T-helper 2 cell treated with Interferon-gamma antibody and Interleukin-4, amounts not matched to agents 100 ng/mL and 5 ng/mL, for 36 hours (primary cell): Measurements from ENCODE around the gene RPL37A. TPM values are rescaled to one million over a fixed set of nuclear protein-coding genes. Genes with fewer than 3 reads are reported as not detected.

Experiments
- intact Hi-C: fragments of 100-400 bp; cut with micrococcal nuclease; formaldehyde crosslinking; loops from one replicate; pipeline ENCODE4 v1.15.1; 2023
- total RNA-seq: library from RNA; stranded (reverse); gene quantifications from 2 replicates; pipeline ENCODE4 v1.2.3, GENCODE V29; 2022

The RPL37A gene
- 2,258 and 2,310 TPM in 2 replicates for total RNA-seq

DNA sequence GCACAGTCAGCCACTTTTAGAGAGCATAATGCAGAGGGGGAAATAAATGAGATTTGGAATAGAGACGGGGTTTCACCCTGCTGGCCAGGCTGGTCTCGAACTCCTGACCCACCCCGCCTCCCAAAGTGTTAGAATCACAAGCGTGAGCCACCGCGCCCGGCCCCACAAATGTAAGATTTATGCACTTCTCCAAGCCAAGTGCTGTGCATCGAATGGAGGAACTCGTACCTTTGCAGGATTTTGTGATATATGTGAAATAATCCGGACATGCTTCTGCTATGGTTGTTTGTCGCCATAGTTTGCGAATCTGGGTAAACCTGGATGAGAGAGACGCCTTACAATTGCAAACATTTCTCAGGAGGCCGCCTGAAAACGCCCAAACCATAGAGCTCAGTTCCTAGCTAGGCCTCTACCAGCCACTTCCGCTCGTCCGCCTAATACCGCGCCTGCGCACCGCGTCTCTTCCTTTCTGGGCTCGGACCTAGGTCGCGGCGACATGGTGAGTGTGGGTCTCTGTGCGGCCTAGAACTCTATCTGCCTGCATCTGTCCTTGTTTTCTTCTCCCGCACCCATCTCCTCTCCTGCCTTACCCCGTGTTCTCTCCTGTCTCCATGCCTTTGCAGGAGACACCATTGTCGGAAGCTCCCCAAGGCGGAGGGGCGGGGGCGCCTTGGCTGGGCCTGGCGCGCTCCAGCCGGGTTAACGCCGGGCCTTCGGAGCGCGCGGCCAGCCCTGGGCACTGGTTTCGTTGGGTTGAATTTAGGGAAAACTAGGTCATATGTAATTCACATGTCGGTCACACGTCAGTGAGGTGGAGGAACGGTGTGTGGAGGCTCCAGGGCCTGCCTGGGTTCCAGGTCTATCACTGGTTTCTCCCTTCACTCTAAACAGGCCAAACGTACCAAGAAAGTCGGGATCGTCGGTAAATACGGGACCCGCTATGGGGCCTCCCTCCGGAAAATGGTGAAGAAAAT, at the start of gene RPL37A:
RPL37A (plus strand) TSS at position 466 of the 974 bp plus-strand sequence; CDS start at position 497, 31 bp downstream.
- intact Hi-C loops, result loop anchor here (1.0 to 5.0 kb wide), 5 partner anchors 23 to 1719 kb away; partner anchors contain the start of genes ARPC2 and SMARCAL1

DNA sequence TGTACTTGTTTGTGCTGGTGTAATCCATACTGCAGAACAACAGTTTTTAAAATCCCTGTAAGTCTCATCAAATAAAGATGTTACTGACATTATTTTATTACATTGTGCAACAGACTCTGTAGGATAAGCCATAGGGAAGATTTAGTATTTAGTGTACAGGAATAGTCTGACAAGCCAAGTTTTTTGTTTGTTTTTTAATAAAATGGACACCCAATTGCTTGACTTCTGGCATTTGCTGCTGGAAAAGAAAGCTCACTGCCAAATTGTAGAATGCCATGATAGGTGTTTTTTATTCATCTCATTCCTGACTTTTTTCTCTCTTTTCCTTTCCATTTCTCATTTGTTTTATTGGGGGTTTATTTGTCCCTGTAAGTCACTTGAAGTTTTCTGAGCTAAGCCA, 48.3 kb upstream of the RPL37A start:
- intact Hi-C loops, result no loop called here

DNA sequence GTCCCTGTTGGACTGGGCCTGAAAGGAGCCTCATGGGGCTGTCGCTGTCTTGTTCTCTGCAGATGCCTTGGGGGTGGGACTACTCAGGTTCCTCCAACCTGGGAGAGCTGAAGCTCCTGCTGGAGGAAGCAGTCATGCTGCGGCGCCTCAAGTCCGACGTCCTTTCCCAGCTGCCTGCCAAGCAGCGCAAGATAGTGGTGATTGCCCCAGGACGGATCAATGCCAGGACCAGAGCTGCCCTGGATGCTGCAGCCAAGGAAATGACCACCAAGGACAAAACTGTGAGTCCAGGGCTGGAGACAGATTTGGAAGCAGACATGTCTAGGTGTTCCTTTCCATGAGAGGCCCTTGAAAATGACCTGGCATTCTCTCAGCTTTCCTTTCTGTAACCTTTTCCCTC, 47.9 kb upstream of the RPL37A start:
- intact Hi-C loops, result no loop called here

DNA sequence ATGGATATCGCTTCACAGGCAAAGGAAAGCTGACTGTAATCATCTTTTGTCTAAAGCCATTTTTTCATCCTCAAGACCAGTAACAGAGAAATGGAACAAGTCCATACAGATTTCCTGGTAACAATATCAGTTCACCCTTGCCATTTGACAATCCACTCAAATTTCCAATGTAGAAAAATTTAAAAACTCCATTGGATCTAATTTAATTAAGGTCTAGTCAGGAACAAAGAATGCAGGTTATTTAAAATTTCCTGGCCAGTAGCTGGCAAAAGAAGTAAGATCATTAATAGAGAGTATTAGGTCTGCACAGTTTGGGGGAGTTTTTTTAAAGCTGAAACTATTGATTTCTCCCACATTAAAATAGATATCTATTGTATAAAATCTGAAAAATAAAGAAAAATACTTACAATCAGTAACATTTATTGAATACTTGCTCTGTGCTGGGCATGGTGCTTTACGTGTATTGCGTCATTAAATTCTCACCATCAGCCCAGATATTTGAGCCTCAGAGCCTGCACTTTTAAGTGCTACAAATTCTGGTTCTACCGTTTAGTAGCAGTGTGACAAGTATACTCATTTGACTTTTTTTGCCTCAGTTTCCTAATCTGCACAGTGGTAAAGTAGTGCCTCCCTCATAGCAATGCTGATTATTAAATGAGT, 44.6 kb upstream of the RPL37A start:
- intact Hi-C loops, result no loop called here

DNA sequence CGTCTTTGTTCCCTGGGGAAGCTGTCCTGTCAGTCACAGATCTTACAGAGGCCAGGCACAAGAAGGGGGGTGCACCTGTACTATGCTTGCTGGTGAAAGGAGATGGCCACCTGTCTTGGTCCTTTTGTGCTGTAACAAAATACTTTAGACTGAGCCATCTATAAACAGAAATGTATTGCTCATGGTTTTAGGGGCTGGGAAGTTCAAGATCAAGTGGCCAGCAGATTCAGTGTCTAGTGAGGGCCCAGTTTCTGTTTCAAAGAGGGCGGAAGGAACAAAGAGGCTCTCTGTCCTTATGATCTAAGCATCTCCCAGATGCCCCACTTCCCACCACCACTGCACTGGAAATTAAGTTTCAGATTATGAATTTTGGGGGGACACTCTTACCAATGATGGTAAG, 35.5 kb upstream of the RPL37A start:
- intact Hi-C loops, result no loop called here

- intact Hi-C loops, result no loop called here
These were observed 34.4 kb upstream of the RPL37A start for GRCh38 chr2:216464104-216464720.

- intact Hi-C loops, result no loop called here
These were observed 33.0 kb upstream of the RPL37A start for GRCh38 chr2:216465579-216466195.

- intact Hi-C loops, result no loop called here
These were observed 30.8 kb upstream of the RPL37A start for GRCh38 chr2:216467845-216468244.

DNA sequence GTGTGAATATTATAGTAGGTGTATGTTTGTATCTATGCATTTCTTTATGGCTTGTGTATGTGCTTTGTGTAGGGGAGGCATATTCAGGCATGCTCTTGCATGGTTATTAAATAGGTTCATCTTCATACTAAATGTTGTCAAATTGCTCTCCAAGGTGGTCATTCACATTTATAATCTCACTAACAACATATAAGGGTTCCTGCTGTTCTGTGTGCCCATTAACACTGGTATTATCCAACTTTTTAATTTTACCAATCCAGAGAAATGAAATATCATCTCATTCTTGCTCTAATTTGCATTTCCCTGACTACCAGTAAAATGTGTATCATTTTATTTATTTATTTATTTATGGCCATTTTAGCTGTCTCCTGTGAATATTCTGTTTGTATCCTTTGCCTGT, 29.0 kb upstream of the RPL37A start:
- intact Hi-C loops, result no loop called here

DNA sequence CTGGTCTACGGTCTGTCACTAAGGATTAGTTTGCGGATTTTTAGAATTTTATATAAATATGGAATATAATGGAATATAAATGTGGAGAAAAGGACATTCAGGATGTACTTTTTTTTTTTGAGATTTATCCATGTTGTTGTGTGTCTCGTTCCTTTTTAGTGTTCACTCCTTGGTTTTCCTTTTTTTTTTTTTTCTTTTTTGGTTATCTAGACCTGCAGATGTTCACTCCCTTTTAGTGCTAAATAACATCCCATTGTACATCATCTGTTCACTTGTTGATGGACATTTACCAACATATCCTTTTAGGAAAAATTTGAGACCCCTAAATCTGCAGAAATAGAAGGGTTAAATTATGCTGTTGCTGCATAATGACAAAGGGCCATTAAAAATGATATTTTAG, 25.5 kb upstream of the RPL37A start:
- intact Hi-C loops, result no loop called here

DNA sequence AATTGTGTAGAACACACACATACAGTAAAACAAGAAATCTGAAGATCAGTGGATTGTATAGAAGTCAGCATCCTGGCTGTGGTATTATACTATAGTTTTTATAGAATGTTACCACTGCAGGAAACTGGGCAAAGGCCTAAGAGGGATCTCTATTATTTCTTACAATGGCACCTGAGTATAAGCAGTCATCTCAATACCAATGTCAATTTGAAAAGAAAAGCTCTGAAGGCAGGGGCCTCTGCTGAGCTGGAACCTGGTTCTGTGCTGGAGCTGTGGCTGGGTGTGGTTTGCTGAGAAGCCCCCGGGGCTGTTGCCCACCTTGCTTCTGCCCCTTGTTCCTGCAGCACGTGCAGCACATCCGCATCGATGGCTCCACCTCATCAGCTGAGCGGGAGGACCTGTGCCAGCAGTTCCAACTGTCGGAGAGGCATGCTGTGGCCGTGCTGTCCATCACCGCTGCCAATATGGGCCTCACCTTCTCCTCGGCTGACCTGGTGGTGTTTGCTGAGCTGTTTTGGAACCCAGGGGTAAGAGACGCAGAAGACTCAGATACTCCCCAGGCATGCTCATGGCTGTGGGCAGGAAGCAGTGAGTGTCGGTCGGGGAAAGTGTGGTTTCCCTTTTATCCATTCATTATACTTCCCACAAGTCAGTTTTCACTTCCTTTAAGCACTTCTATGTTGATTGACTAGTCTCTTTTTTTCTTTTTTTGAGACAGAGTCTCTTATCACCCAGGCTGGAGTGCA, 23.5 kb upstream of the RPL37A start:
- intact Hi-C loops, result loop anchor here (1.0 kb wide), 1 partner anchor 23 kb away; the partner anchor contains the start of gene RPL37A

DNA sequence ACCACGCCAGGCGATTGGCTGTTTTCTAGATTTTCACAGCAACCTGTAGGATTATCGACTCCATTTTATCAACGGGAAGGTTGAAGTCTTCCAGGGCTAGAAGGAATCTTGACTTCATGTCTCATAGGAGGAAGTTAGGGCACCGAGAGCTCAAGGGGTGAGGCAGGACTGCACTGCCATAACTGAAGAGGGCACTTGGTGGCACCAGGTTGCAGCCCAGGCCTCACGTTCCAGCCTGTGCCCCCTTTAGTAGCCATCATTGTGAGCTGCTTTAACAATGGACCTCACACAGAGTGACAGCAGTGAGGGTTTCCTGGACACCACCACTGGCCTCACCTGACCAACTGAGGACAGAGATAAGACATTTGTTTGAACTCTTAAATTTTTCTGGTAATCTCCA, 22.9 kb upstream of the RPL37A start:
- intact Hi-C loops, result loop anchor here (1.0 kb wide), 1 partner anchor 23 kb away; the partner anchor contains the start of gene RPL37A

DNA sequence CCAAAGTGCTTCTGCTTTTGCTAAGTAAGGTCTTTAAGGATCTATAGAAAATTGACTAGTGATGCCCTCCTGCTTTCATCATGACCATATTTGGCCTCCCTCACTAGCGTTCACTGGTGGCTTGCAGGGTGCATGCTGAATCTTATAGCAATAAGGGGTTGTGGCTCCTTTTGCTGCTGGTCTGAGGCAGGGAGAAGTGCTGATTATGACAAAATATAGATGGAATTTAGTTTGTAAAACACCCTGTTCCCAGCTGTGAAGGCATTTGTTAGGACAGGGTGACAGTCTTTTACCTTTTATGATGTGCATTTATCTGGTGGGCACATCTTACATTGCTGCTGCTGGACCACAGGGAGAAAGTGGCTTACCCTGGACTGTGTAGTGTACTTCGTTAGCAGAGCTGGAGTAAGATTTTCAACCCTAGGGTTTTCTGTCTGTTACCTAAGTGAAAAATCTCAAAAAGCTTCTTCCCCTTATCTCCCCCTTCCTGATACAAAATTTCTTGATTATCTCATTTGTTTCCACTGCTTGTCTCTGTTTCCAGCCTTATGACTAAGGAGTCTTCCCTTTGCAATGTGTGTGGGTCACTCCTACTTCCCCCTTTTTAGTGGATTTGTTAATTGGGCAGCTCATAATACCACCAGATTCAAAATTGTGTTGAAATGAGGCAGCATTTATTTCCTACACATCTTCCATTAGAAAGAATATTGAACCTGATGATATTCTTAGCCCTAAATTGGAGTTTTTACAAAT, 21.2 kb upstream of the RPL37A start:
- intact Hi-C loops, result no loop called here

- intact Hi-C loops, result no loop called here
These were observed 20.5 kb upstream of the RPL37A start for GRCh38 chr2:216478151-216478550.

DNA sequence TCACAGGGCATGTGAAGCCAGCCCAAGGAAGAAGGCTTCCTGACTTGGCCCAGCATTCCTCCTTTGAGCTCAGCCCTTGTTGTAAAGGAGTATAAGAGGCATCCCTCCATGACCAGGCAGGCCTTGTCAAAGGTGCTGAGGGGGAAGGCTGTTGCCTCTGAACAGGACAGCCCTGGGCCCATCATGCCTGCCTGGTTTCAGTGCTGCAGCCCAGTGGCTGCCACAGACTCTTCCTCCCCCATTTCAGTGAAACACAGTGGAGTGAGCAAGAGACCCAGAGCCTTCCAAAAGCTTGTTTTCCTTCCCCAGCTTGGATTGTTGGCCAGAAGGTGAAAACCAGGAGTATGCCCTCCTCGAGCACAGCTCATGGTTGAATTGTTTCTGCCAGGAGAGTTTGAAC, 19.9 kb upstream of the RPL37A start:
- intact Hi-C loops, result no loop called here

GRCh38 chr2:216480221-216480620, 18.4 kb upstream of the RPL37A start:
- intact Hi-C loops, result no loop called here

- intact Hi-C loops, result no loop called here
These were observed 16.0 kb upstream of the RPL37A start for GRCh38 chr2:216482640-216483039.

- intact Hi-C loops, result no loop called here
These were observed 13.4 kb upstream of the RPL37A start for GRCh38 chr2:216485237-216485636.

DNA sequence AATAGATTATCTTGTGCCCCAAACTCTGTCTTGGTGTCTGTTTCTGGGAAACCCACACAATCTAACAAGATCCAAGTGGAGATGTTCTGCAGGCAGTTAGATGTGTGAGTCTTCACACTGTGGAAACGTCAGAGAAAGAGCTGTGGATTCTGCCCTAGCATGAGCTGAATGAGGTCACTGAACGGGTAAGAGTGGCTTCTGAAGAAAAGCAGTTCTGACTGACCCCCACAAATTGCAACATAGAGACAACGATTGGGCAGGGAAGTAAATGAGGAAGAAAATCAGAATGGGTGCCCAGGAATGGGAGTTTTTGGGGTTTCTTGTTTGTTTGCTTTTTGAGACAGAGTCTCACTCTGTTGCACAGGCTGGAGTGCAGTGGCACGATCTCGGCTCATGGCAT, 12.9 kb upstream of the RPL37A start:
- intact Hi-C loops, result no loop called here

DNA sequence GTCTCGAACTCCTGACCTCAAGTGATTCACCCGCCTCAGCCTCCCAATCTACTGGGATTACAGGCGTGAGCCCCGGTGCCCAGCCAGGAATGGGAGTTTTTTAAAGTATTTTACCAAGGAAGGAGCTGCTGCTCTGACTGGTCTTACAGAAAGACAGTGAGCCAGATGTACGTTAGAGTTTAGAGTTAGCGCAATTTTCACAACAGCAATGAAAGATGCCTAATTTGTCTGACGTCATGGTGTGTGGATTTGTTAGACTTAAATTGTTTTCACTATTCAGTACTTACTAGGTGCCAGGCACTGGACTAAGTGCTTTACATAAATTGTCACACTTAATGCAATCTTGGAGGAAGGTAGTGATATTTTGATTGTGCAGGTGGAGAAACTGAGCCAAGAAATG, 12.4 kb upstream of the RPL37A start:
- intact Hi-C loops, result no loop called here
